H1 (cell line): ENCODE measurements around the gene MT1B. TPM values are rescaled to one million over a fixed set of nuclear protein-coding genes. Genes with fewer than 3 reads are reported as not detected.

Experiments used
- CTCF ChIA-PET: fragments of 300-600 bp; sonication (Branson Sonifier 250); formaldehyde crosslinking; loops from one replicate; lab custom pipeline; 2021; ENCODE audit not compliant: partially characterized antibody; lab: Charles Lee
- POLR2A ChIA-PET: fragments of 300-600 bp; sonication (Branson Sonifier 250); formaldehyde crosslinking; loops from one replicate; lab custom pipeline; 2021; ENCODE audit warnings: inconsistent platforms; ENCODE audit not compliant: partially characterized antibody; lab: Charles Lee
- DNase-seq, 2 experiments: peaks; one replicate each; pipeline versions ENCODE4 v3.0.0 to v3.0.0-alpha.2; 2010 to 2022; ENCODE audit warnings: low spot score in 2 of 2, low read depth in 1 of 2, mixed read lengths in 1 of 2
- FAIRE-seq: peaks from 2 replicates; lab custom pipeline; 2011; peaks lifted over from hg19 to GRCh38; lab: Jason Lieb, UNC
- H2AFZ ChIP-seq: 2 replicates; pipeline ENCODE4 v1.8.1; 2012; ENCODE audit warnings: low read length, inconsistent platforms
- H2AK5ac ChIP-seq: 2 replicates; pipeline ENCODE4 v1.6.1; 2013; ENCODE audit warnings: low read depth, low read length
- H2BK120ac ChIP-seq: replicated peaks from 2 replicates; pipeline ENCODE3; 2013; ENCODE audit warnings: low read depth, low read length, inconsistent platforms
- H2BK12ac ChIP-seq: 2 replicates; pipeline ENCODE4 v1.6.1; 2013; ENCODE audit warnings: low read depth, low read length
- H2BK15ac ChIP-seq: 2 replicates; pipeline ENCODE4 v1.6.1; 2013; ENCODE audit warnings: low read length
- H2BK20ac ChIP-seq: 2 replicates; pipeline ENCODE4 v1.6.1; 2013; ENCODE audit warnings: low read length
- H2BK5ac ChIP-seq: 2 replicates; pipeline ENCODE4 v1.6.1; 2013; ENCODE audit warnings: low read depth, low read length
- H3K14ac ChIP-seq: 2 replicates; pipeline ENCODE4 v1.6.1; 2013; ENCODE audit warnings: inconsistent platforms; ENCODE audit not compliant: insufficient read length
- H3K18ac ChIP-seq: 2 replicates; pipeline ENCODE4 v1.6.1; 2013; ENCODE audit warnings: low read length; ENCODE audit errors: extremely low read depth
- H3K23ac ChIP-seq: 2 replicates; pipeline ENCODE4 v1.6.1; 2013; ENCODE audit warnings: inconsistent platforms; ENCODE audit not compliant: insufficient read length
- H3K23me2 ChIP-seq: 2 replicates; pipeline ENCODE4 v1.6.1; 2013; ENCODE audit warnings: low read depth, low read length
- H3K27ac ChIP-seq: 2 replicates; pipeline ENCODE4 v1.6.1; 2011; ENCODE audit warnings: low read depth, low read length, inconsistent platforms
- H3K27me3 ChIP-seq, 4 experiments: replicated peaks in 1 of 4; 1 replicate in 1 of 4; 2 replicates in 3 of 4; pipeline versions ENCODE4 v1.6.1 to v1.8.1; 2011 to 2013; ENCODE audit warnings: low read length in 3 of 4, mild to moderate bottlenecking in 3 of 4, inconsistent platforms in 2 of 4, mixed read lengths in 2 of 4, moderate library complexity in 1 of 4; ENCODE audit not compliant: control insufficient read depth in 3 of 4, insufficient read depth in 3 of 4; ENCODE audit errors: extremely low read depth in 1 of 4
- H3K36me3 ChIP-seq, 4 experiments: 2 replicates each; pipeline versions ENCODE4 v1.6.1 to v1.8.1; 2011 to 2013; ENCODE audit warnings: mild to moderate bottlenecking in 4 of 4, low read length in 3 of 4, moderate library complexity in 2 of 4, control low read depth in 1 of 4, inconsistent platforms in 1 of 4; ENCODE audit not compliant: insufficient read depth in 4 of 4, control insufficient read depth in 2 of 4
- H3K4ac ChIP-seq: replicated peaks from 2 replicates; pipeline ENCODE3; 2013; ENCODE audit warnings: low read length, low read depth, mixed read lengths, inconsistent platforms; ENCODE audit not compliant: insufficient read length
- H3K4me1 ChIP-seq, 4 experiments: replicated peaks in 1 of 4; 1 replicate in 1 of 4; 2 replicates in 3 of 4; pipeline versions ENCODE4 v1.6.1 to v1.8.1; 2011 to 2013; ENCODE audit warnings: low read length in 3 of 4, inconsistent platforms in 2 of 4, mixed read lengths in 1 of 4; ENCODE audit not compliant: insufficient read depth in 4 of 4, control insufficient read depth in 3 of 4
- H3K4me2 ChIP-seq, 2 experiments: 2 replicates each; pipeline versions ENCODE4 v1.6.1 to v1.8.1; 2011 to 2013; ENCODE audit warnings: low read depth in 2 of 2, low read length in 2 of 2, control low read depth in 1 of 2, inconsistent platforms in 1 of 2, mild to moderate bottlenecking in 1 of 2; ENCODE audit not compliant: insufficient read depth in 1 of 2
- H3K4me3 ChIP-seq, 4 experiments: fragments of 200-600, 300-600 bp in 1 of 4; sonication (generic), shearing (Covaris generic), sonication (Bioruptor Twin) in 1 of 4; 2 replicates each; pipeline versions ENCODE4 v1.5.1 to v1.8.1; 2011 to 2016; ENCODE audit warnings: low read length in 4 of 4, low read depth in 3 of 4, control low read depth in 2 of 4, inconsistent platforms in 2 of 4, mild to moderate bottlenecking in 2 of 4, mixed read lengths in 1 of 4, moderate library complexity in 1 of 4; ENCODE audit not compliant: insufficient read depth in 2 of 4; ENCODE audit errors: extremely low read depth in 1 of 4
- H3K56ac ChIP-seq: replicated peaks from 2 replicates; pipeline ENCODE3; 2013; ENCODE audit warnings: low read depth, mild to moderate bottlenecking, mixed read lengths, low read length, inconsistent platforms; ENCODE audit not compliant: insufficient read length
- H3K79me1 ChIP-seq: 2 replicates; pipeline ENCODE4 v1.6.1; 2013; ENCODE audit warnings: low read depth, low read length, control low read depth
- H3K79me2 ChIP-seq, 2 experiments: 2 replicates each; pipeline versions ENCODE4 v1.6.1 to v1.8.1; 2012 to 2013; ENCODE audit warnings: low read length in 2 of 2, mild to moderate bottlenecking in 2 of 2, inconsistent platforms in 1 of 2; ENCODE audit not compliant: insufficient read depth in 2 of 2, control insufficient read depth in 1 of 2
- H3K9ac ChIP-seq, 4 experiments: replicated peaks in 1 of 4; 1 replicate in 1 of 4; 2 replicates in 3 of 4; pipeline versions ENCODE4 v1.6.1 to v1.8.1; 2011 to 2013; ENCODE audit warnings: low read depth in 3 of 4, low read length in 3 of 4, control low read depth in 2 of 4, mild to moderate bottlenecking in 2 of 4, moderate library complexity in 2 of 4, inconsistent platforms in 1 of 4; ENCODE audit errors: extremely low read depth in 1 of 4
- H3K9me3 ChIP-seq, 2 experiments: 2 replicates each; pipeline versions ENCODE4 v1.6.1 to v1.8.1; 2012 to 2013; ENCODE audit warnings: mild to moderate bottlenecking in 2 of 2, moderate library complexity in 2 of 2, control low read depth in 1 of 2, inconsistent platforms in 1 of 2, low read depth in 1 of 2, low read length in 1 of 2, mixed read lengths in 1 of 2; ENCODE audit not compliant: insufficient read depth in 2 of 2
- H4K20me1 ChIP-seq, 2 experiments: replicated peaks in 1 of 2; 2 replicates each; pipeline versions ENCODE3 to v1.8.1; 2011 to 2013; ENCODE audit warnings: inconsistent platforms in 2 of 2, low read length in 2 of 2, mild to moderate bottlenecking in 1 of 2; ENCODE audit not compliant: insufficient read depth in 2 of 2, control insufficient read depth in 1 of 2
- H4K5ac ChIP-seq: 2 replicates; pipeline ENCODE4 v1.6.1; 2013; ENCODE audit warnings: low read length, low read depth, mixed read lengths, inconsistent platforms; ENCODE audit not compliant: insufficient read length
- H4K8ac ChIP-seq: 2 replicates; pipeline ENCODE4 v1.8.0; 2013; ENCODE audit warnings: mild to moderate bottlenecking, moderate library complexity, low read length, inconsistent platforms; ENCODE audit not compliant: insufficient read depth; ENCODE audit errors: extremely low read depth
- H4K91ac ChIP-seq: replicated peaks from 2 replicates; pipeline ENCODE3; 2013; ENCODE audit warnings: low read length, mixed read lengths, inconsistent platforms; ENCODE audit not compliant: insufficient read length
- EGR1 ChIP-seq: IDR thresholded peaks from 2 replicates; pipeline ENCODE4 v1.6.1; 2011; ENCODE audit warnings: low read depth, low read length, borderline replicate concordance
- WGBS, 2 experiments: shearing (Covaris generic) in 1 of 2; methylation state at CpG; one replicate each; pipeline versions ENCODE4 v1.1.6 to v1.1.7; 2013 to 2015; ENCODE audit warnings: low lambda C conversion rate in 2 of 2, mixed read lengths in 2 of 2, inconsistent platforms in 1 of 2, low coverage in 1 of 2, missing lambda C conversion rate in 1 of 2; ENCODE audit not compliant: insufficient replicate concordance in 2 of 2, insufficient coverage in 1 of 2, insufficient read length in 1 of 2; ENCODE audit errors: extremely low coverage in 1 of 2, missing lambda C conversion rate in 1 of 2; 5-methylcytosine and 5-hydroxymethylcytosine counted together
- polyA plus RNA-seq, 7 experiments: library from polyadenylated mRNA; depleted of rRNA in 3 of 7; stranded (reverse) in 5 of 7; unstranded in 2 of 7; fragments of >200 nt in 5 of 7; fragments of 200-250 nt in 2 of 7; gene quantifications; 1 replicate in 5 of 7; 2 replicates in 1 of 7; 4 replicates in 1 of 7; pipeline versions ENCODE4 v1.2.1 to v1.2.3, GENCODE V29; 2011 to 2013; ENCODE audit warnings: missing spikeins in 2 of 7, mixed read lengths in 2 of 7
- total RNA-seq: library from RNA; stranded (reverse); fragmentation: NEBNext Ultra II Directional; extraction: Animal tissue kit (Norgen Biotek cat#: 25700); gene quantifications from 2 replicates; pipeline ENCODE4 v1.2.1, GENCODE V29; 2021

Gene MT1B
- total and polyA plus RNA-seq, 2 of the 8 experiments (the other 6 are each of a cell fraction or from before 2014, with no cell fraction given), result not detected

- POLR2A ChIA-PET, result interaction anchor here (0.9 to 9.1 kb wide), 6 partner anchors 9 to 49 kb away, joined by 3 to 74 read pairs (median 4); partner anchors contain the start of genes MT1A, MT1E, MT1G and MT1H
- peaks cover 15 to 55% (median 40%) of the 10 kb centered on the region in 4 experiments for H3K27me3 ChIP-seq
- TF ChIP-seq EGR1, result no peak
Measured at GRCh38 chr16:56652600-56652999, 914 bp downstream of the MT1B start.

More at GRCh38 chr16:56652600-56652999, 914 bp downstream of the MT1B start:
- Histone ChIP-seq H3K23me2 (peaks cover 3% of the 10 kb centered on the region; the same call in 1 of the 2 replicates), H3K79me2 (no peaks in the 10 kb centered on the region), H4K91ac (no peak overlapping the region), H2BK15ac (no peak overlapping the region), H3K4me2 (no peak overlapping the region), H3K56ac (no peak overlapping the region), H4K5ac (no peak overlapping the region), H3K9me3 (no peaks in the 10 kb centered on the region), H3K4me1 (peaks cover 0 to 5% (median 2%) of the 10 kb centered on the region in 4 experiments; a peak in 2 of 7 replicates), H4K8ac (no peak overlapping the region), H2BK12ac (no peak overlapping the region), H3K23ac (no peak overlapping the region), H3K79me1 (no peaks in the 10 kb centered on the region), H3K9ac (no peak overlapping the region), H3K14ac (no peak overlapping the region), H3K27ac (no peak overlapping the region), H2BK5ac (no peak overlapping the region), H3K4ac (no peak overlapping the region), H2AFZ (no peak overlapping the region), H3K18ac (no peak overlapping the region), H2AK5ac (no peak overlapping the region), H4K20me1 (no peaks in the 10 kb centered on the region), H3K4me3 (no peak overlapping the region), H3K36me3 (no peaks in the 10 kb centered on the region), H2BK120ac (no peak overlapping the region), H2BK20ac (no peak overlapping the region; the same call in 1 of the 2 replicates)
- WGBS, 2 experiments, result 69% methylated on average over 1 of the region's 1 CpG; no CpG with 5 or more reads in 1 of the 2 experiments
- no peak for FAIRE-seq
- no peak for DNase-seq
- CTCF ChIA-PET, result interaction anchor here (1.0 to 5.5 kb wide), 5 partner anchors 10 to 76 kb away, joined by 3 to 28 read pairs (median 4); partner anchors contain the start of genes MT1G and MT3
